OCI-LY3 (cell line): ENCODE results near the gene MAP4K2.

Source experiments
- H2AFZ ChIP-seq: fragments of 200-600, 300-600 bp; shearing (Covaris generic); 2 replicates; pipeline ENCODE4 v1.6.0; 2014; ENCODE audit warnings: antibody characterized with exemption, low read depth, low read length
- H3K27ac ChIP-seq: fragments of 200-600, 300-600 bp; sonication (generic); 2 replicates; pipeline ENCODE4 v1.5.1; 2014; ENCODE audit warnings: mild to moderate bottlenecking, low read length, moderate library complexity, mixed read lengths
- H3K27me3 ChIP-seq: fragments of 200-600, 300-600 bp; sonication (generic); 2 replicates; pipeline ENCODE4 v1.6.1; 2014; ENCODE audit warnings: low read depth, low read length, mixed read lengths
- H3K36me3 ChIP-seq: fragments of 200-600, 300-600 bp; sonication (generic); replicated peaks from 2 replicates; pipeline ENCODE3; 2014; ENCODE audit warnings: low read depth, low read length, mixed read lengths
- H3K4me1 ChIP-seq: fragments of 300-600, 200-600 bp; sonication (generic); 2 replicates; pipeline ENCODE4 v1.6.1; 2014; ENCODE audit warnings: low read length, mixed read lengths
- H3K4me2 ChIP-seq: fragments of 200-600, 300-600 bp; sonication (generic); 2 replicates; pipeline ENCODE4 v1.6.1; 2014; ENCODE audit warnings: low read length, mixed read lengths
- H3K4me3 ChIP-seq: fragments of 300-600, 200-600 bp; sonication (generic); 2 replicates; pipeline ENCODE4 v1.5.1; 2014; ENCODE audit warnings: antibody characterized with exemption, mild to moderate bottlenecking, low read length, moderate library complexity
- H3K79me2 ChIP-seq: fragments of 300-600, 200-600 bp; shearing (Covaris generic); 2 replicates; pipeline ENCODE4 v1.6.1; 2014; ENCODE audit warnings: mild to moderate bottlenecking, low read length, mixed read lengths
- H3K9ac ChIP-seq: fragments of 300-600, 200-600 bp; shearing (Covaris generic); 2 replicates; pipeline ENCODE4 v1.6.0; 2014; ENCODE audit warnings: mild to moderate bottlenecking, low read length, moderate library complexity
- H3K9me3 ChIP-seq: fragments of 200-600, 300-600 bp; shearing (Covaris generic); 2 replicates; pipeline ENCODE4 v1.6.1; 2014; ENCODE audit warnings: low read length, mixed read lengths; ENCODE audit not compliant: insufficient read depth
- H4K20me1 ChIP-seq: fragments of 200-600, 300-600 bp; sonication (generic); 2 replicates; pipeline ENCODE4 v1.6.1; 2016; ENCODE audit warnings: low read length, mixed read lengths; ENCODE audit not compliant: insufficient read depth
- EZH2phosphoT487 ChIP-seq: fragments of 200-600 bp; shearing (Covaris generic); IDR thresholded peaks from 2 replicates; pipeline ENCODE4 v1.6.1; 2018; ENCODE audit warnings: antibody characterized with exemption, mixed run types, low read depth
- TF ChIP-seq, protein P1 (sequence below): fragments of 200-600, 300-600 bp; sonication (generic); IDR thresholded peaks from 2 replicates; pipeline ENCODE4 v1.5.1; 2014; ENCODE audit warnings: antibody characterized with exemption, low read length, low read depth

The MAP4K2 gene

DNA sequence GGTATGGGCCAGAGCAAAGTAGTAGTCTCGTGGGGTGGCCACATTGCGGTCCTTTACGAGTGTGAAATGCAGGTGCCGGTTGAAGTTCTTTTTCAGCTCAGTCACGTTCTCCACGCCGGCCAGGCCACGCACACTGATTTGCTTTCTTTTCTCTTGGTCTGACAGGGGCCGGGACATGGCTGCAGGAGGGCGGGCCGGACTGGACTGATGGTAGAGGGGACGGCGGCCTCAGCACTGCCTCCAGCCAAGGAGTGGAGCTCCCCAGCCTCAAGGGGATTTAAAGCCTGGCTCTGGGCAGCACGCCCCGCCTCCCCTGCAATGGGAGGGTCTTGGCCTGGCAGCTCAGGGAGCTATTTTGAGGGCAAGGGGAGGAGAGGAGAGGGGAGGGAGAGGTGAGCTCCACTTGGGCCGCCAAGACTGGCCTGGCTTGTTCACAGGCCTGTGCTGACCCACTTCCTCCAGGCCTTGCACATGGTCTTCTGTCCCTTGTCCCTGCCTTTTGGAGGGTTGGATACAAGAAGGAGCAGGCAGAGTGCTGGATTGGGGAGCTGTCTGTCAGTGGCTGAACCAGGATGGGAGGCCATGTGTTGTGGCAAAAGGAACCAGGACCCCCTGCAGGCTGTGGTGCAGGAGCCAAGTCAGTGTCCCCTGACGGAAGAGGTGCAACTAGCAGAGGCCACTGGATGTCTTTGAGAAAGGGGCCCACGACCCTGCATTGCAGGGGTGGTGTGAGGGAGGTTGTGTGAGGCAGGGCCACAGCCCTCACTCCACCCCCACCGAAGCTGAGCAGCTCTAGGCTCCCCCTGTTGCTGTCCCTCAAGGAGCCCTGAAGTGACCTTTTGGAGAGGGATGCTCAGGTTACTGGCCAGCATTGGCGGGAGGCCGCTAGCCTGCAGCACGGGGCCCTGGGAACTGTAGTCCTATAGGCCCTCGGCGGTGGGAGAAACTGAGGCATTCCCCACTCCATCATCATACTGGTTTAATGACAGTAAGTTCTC lies 43.0 kb downstream of the MAP4K2 start, which contains the start of gene PYGM:
Gene PYGM (minus strand): TSS at position 253 of the 998 bp plus-strand sequence. CDS start 76 bp downstream, at position 177.
- Histone ChIP-seq H4K20me1 (peaks cover 36% of the 10 kb centered on the region), H3K4me2 (no peak within 1 kb of the TSS), H3K9ac (no peak within 1 kb of the TSS), H3K9me3 (no peaks in the 10 kb centered on the region), H3K27me3 (no peaks in the 10 kb centered on the region), H3K4me1 (no peaks in the 10 kb centered on the region), H3K27ac (no peak within 1 kb of the TSS; the same call in 1 of the 2 replicates), H3K36me3 (peaks cover 29% of the 10 kb centered on the region), H2AFZ (no peak within 1 kb of the TSS), H3K79me2 (peaks cover 4% of the 10 kb centered on the region; the same call in 1 of the 2 replicates), H3K4me3 (no peak within 1 kb of the TSS)
- TF ChIP-seq, protein P1, sequence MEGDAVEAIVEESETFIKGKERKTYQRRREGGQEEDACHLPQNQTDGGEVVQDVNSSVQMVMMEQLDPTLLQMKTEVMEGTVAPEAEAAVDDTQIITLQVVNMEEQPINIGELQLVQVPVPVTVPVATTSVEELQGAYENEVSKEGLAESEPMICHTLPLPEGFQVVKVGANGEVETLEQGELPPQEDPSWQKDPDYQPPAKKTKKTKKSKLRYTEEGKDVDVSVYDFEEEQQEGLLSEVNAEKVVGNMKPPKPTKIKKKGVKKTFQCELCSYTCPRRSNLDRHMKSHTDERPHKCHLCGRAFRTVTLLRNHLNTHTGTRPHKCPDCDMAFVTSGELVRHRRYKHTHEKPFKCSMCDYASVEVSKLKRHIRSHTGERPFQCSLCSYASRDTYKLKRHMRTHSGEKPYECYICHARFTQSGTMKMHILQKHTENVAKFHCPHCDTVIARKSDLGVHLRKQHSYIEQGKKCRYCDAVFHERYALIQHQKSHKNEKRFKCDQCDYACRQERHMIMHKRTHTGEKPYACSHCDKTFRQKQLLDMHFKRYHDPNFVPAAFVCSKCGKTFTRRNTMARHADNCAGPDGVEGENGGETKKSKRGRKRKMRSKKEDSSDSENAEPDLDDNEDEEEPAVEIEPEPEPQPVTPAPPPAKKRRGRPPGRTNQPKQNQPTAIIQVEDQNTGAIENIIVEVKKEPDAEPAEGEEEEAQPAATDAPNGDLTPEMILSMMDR = no peak
- TF ChIP-seq EZH2phosphoT487 = no peak

DNA sequence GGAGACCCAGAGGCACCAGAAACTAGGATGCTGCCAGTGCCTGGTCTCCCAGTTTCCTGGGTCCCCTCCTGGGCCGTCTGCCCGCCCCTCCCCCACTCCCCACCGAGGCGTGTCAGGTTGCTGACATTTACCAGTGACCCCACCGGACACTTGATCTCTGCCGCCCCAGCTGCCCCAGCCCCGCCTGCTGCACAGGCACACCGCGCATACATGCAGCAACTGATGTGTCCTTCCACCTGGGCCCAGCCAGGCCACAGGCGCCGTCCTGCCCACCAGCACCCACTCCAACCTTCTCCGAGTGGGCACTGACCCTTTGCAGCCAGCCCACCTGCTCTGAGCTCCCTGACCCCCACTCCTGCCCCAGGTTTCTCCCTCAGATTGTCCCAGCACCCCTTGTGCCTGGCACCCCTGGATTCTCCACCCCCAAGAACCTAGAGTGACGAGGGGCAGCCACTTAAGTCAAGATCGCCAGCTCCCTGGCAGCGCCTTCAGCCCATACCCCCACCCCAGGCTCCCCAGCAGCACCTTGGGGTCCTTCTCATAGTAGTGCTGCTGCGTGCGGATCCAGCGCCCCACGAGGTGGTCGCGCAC lies 43.8 kb downstream of the MAP4K2 start:
- no peaks in the 10 kb centered on the region for H3K27me3 ChIP-seq
- peaks cover 21% of the 10 kb centered on the region for H3K36me3 ChIP-seq
- no peak overlapping the region for H3K4me3 ChIP-seq
- no peaks in the 10 kb centered on the region for H3K9me3 ChIP-seq
- H4K20me1 ChIP-seq = peaks cover 28% of the 10 kb centered on the region
- TF ChIP-seq EZH2phosphoT487 = no peak
- TF ChIP-seq, protein P1 = no peak
- H3K4me2 ChIP-seq = no peak overlapping the region
- H3K79me2 ChIP-seq = peaks cover under 1% of the 10 kb centered on the region; the same call in 1 of the 2 replicates
- H3K4me1 ChIP-seq = no peaks in the 10 kb centered on the region
- H2AFZ ChIP-seq = no peak overlapping the region
- no peak overlapping the region for H3K9ac ChIP-seq
- H3K27ac ChIP-seq = no peak overlapping the region

DNA sequence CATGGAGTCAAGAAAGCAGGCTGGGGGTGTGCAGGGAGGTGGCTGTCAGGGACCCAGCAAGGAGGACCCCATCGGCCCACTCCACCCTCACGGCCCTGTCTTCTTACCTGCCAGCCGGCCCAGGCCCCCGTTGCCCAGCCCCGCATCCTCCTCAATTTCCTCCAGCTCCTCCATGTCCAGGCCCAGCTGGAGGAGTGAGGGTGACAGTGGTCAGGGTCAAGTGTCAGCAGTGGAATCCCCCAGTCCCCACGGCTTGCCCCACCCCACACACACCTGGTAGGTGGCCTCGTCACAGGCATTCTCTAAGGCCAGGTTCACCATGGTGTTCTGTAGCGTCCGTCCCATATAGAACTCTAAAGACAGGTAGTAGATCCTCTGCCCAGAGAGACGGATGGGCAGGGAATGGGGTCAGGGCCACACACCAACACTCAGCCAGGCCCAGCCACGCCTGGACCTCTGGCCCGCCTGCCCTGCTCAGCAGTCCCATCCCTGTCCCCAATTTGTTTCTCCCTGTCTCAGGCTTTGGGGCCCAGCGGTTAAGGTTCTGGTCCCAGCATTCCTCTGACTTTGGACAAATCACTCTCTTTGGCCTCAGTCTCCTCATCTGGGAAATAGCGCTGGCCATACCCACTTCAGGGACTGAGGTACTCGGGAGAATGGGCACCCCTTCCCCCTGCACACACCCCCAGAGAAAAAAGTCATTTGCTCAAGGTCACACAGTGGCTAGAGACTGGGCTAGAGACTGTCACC lies 44.5 kb downstream of the MAP4K2 start:
- Histone ChIP-seq H3K4me3 (no peak overlapping the region), H3K4me2 (no peak overlapping the region), H3K4me1 (no peaks in the 10 kb centered on the region)

More for the DNA sequence above, 44.5 kb downstream of the MAP4K2 start:
- peaks cover 21% of the 10 kb centered on the region for H4K20me1 ChIP-seq
- TF ChIP-seq, protein P1 = no peak
- no peak for TF ChIP-seq EZH2phosphoT487
- H3K27ac ChIP-seq = no peak overlapping the region
- H3K9me3 ChIP-seq = no peaks in the 10 kb centered on the region
- H3K27me3 ChIP-seq = no peaks in the 10 kb centered on the region
- peaks cover 13% of the 10 kb centered on the region for H3K36me3 ChIP-seq
- no peaks in the 10 kb centered on the region for H3K79me2 ChIP-seq
- H3K9ac ChIP-seq = no peak overlapping the region
- no peak overlapping the region for H2AFZ ChIP-seq
